GM19452 (cell line): Measurements from ENCODE around the gene NEUROD6.
A peak's percentile ranks its signal among the peaks of the same experiment; 100 is the strongest.

ENCODE experiments used
- ATAC-seq: cut with Tn5 transposase; IDR thresholded peaks from one replicate; pipeline ENCODE4 v1.9.1; 2021; ENCODE audit not compliant: unreplicated experiment

The NEUROD6 gene

GRCh38 chr7:31340603-31341002, at the start of gene NEUROD6:
Gene NEUROD6, minus strand, starts transcription at chr7:31340726. Its CDS starts 1,458 bp downstream, at chr7:31339268.
- ATAC-seq: no peak

- ATAC-seq: no peak
These were observed 43.9 kb upstream of the NEUROD6 start for GRCh38 chr7:31384466-31384865.

GRCh38 chr7:31382722-31383121, 42.2 kb upstream of the NEUROD6 start:
- ATAC-seq: no peak

- peak; percentile 84 for ATAC-seq
These were observed 33.1 kb upstream of the NEUROD6 start for GRCh38 chr7:31373337-31374289.

GRCh38 chr7:31372231-31372959, 31.9 kb upstream of the NEUROD6 start:
- no peak for ATAC-seq

- no peak for ATAC-seq
These were observed 31.1 kb upstream of the NEUROD6 start for GRCh38 chr7:31371621-31372020.

- ATAC-seq: no peak
These were observed 30.1 kb upstream of the NEUROD6 start for GRCh38 chr7:31370609-31371008.

GRCh38 chr7:31368620-31369019, 28.1 kb upstream of the NEUROD6 start:
- ATAC-seq: no peak

GRCh38 chr7:31363496-31363895, 23.0 kb upstream of the NEUROD6 start:
- no peak for ATAC-seq

- no peak for ATAC-seq
These were observed 22.5 kb upstream of the NEUROD6 start for GRCh38 chr7:31363051-31363450.

- ATAC-seq: no peak
These were observed 21.9 kb upstream of the NEUROD6 start for GRCh38 chr7:31362401-31362800.

- ATAC-seq: no peak
These were observed 17.9 kb upstream of the NEUROD6 start for GRCh38 chr7:31358467-31358866.

GRCh38 chr7:31345421-31345820, 4.9 kb upstream of the NEUROD6 start:
- ATAC-seq: no peak

GRCh38 chr7:31343516-31344305, 3.2 kb upstream of the NEUROD6 start:
- no peak for ATAC-seq

GRCh38 chr7:31341141-31341540, 615 bp upstream of the NEUROD6 start:
- no peak for ATAC-seq

- ATAC-seq: no peak
These were observed 475 bp downstream of the NEUROD6 start for GRCh38 chr7:31340051-31340450.

GRCh38 chr7:31338706-31339105, 1.8 kb downstream of the NEUROD6 start:
- ATAC-seq: no peak

- no peak for ATAC-seq
These were observed 3.4 kb downstream of the NEUROD6 start for GRCh38 chr7:31337002-31337565.

GRCh38 chr7:31336202-31337001, 4.1 kb downstream of the NEUROD6 start:
- no peak for ATAC-seq

- no peak for ATAC-seq
These were observed 4.7 kb downstream of the NEUROD6 start for GRCh38 chr7:31335884-31336201.
